ENCODE data around the gene FBXW9. TPM values are rescaled to one million over a fixed set of nuclear protein-coding genes. Genes with fewer than 3 reads are reported as not detected.
"Not testable (repeated sequence)": the region's sequence is repeated elsewhere in the genome, so short reads cannot be mapped to it uniquely, and the experiment has no call there.

FBXW9 gene
- total RNA-seq, 1 donor from 2014 or later, result 6.5 TPM

GRCh38 chr19:12720296-12720695 lies 23.9 kb upstream of the FBXW9 start:
- no peak for FAIRE-seq
- DNase-seq (ENCODE audit: low spot score in 2 of 2), result no peak

GRCh38 chr19:12715929-12716328 lies 19.5 kb upstream of the FBXW9 start:
- DNase-seq (ENCODE audit: low spot score in 2 of 2) (no peak), FAIRE-seq (no peak)

GRCh38 chr19:12715102-12715501 lies 18.7 kb upstream of the FBXW9 start:
- DNase-seq (ENCODE audit: low spot score in 2 of 2) (no peak), FAIRE-seq (no peak)

GRCh38 chr19:12713304-12713703 lies 16.9 kb upstream of the FBXW9 start:
- not testable (repeated sequence) for FAIRE-seq; DNase-seq (ENCODE audit: low spot score in 2 of 2)

- FAIRE-seq; DNase-seq (ENCODE audit: low spot score in 2 of 2): not testable (repeated sequence)
Measured at GRCh38 chr19:12712077-12712476, 15.6 kb upstream of the FBXW9 start.

- no peak for FAIRE-seq
Measured at GRCh38 chr19:12711187-12711586, 14.8 kb upstream of the FBXW9 start.

GRCh38 chr19:12708641-12709040 lies 12.2 kb upstream of the FBXW9 start:
- FAIRE-seq, result no peak
- DNase-seq (ENCODE audit: low spot score in 2 of 2), result no peak

More at GRCh38 chr19:12711187-12711586, 14.8 kb upstream of the FBXW9 start:
- no peak for DNase-seq (ENCODE audit: low spot score in 2 of 2)

- FAIRE-seq, result no peak
- no peak for DNase-seq (ENCODE audit: low spot score in 2 of 2)
Measured at GRCh38 chr19:12706332-12706718, 9.9 kb upstream of the FBXW9 start.

- FAIRE-seq, result no peak
- no peak for DNase-seq (ENCODE audit: low spot score in 2 of 2)
Measured at GRCh38 chr19:12705654-12706331, 9.4 kb upstream of the FBXW9 start.

- FAIRE-seq, result no peak
- DNase-seq (ENCODE audit: low spot score in 2 of 2), result no peak
Measured at GRCh38 chr19:12705169-12705568, 8.7 kb upstream of the FBXW9 start.

GRCh38 chr19:12703046-12703445 lies 6.6 kb upstream of the FBXW9 start:
- DNase-seq (ENCODE audit: low spot score in 2 of 2) (peak in 1 of 2 donors; percentile 50), FAIRE-seq (no peak)

GRCh38 chr19:12701596-12702282 lies 5.3 kb upstream of the FBXW9 start:
- no peak for DNase-seq (ENCODE audit: low spot score in 2 of 2)
- no peak for FAIRE-seq

- FAIRE-seq, result no peak
Measured at GRCh38 chr19:12698138-12698537, 1.7 kb upstream of the FBXW9 start.

GRCh38 chr19:12697425-12697824 lies 994 bp upstream of the FBXW9 start:
- not testable (repeated sequence) for FAIRE-seq; DNase-seq (ENCODE audit: low spot score in 2 of 2)

More at GRCh38 chr19:12698138-12698537, 1.7 kb upstream of the FBXW9 start:
- DNase-seq (ENCODE audit: low spot score in 2 of 2), result no peak

GRCh38 chr19:12695997-12696365 lies 450 bp downstream of the FBXW9 start:
- FAIRE-seq (no peak), DNase-seq (ENCODE audit: low spot score in 2 of 2) (no peak)

GRCh38 chr19:12695514-12695913 lies 917 bp downstream of the FBXW9 start:
- DNase-seq (ENCODE audit: low spot score in 2 of 2) (no peak), FAIRE-seq (no peak)

GRCh38 chr19:12695096-12695495 lies 1.3 kb downstream of the FBXW9 start:
- no peak for FAIRE-seq

GRCh38 chr19:12694641-12695040 lies 1.8 kb downstream of the FBXW9 start:
- FAIRE-seq, result no peak
- DNase-seq (ENCODE audit: low spot score in 2 of 2), result no peak

More at GRCh38 chr19:12695096-12695495, 1.3 kb downstream of the FBXW9 start:
- DNase-seq (ENCODE audit: low spot score in 2 of 2), result no peak

GRCh38 chr19:12692960-12693359 lies 3.5 kb downstream of the FBXW9 start:
- no peak for DNase-seq (ENCODE audit: low spot score in 2 of 2)
- FAIRE-seq, result no peak

- FAIRE-seq, result no peak
- DNase-seq (ENCODE audit: low spot score in 2 of 2), result no peak
Measured at GRCh38 chr19:12689581-12690216, 6.7 kb downstream of the FBXW9 start.

GRCh38 chr19:12689012-12689411 lies 7.4 kb downstream of the FBXW9 start:
- FAIRE-seq (no peak), DNase-seq (ENCODE audit: low spot score in 2 of 2) (no peak)

All from frontal cortex (tissue), 4 donors.